ENCODE data around the gene TAF4. TPM values are rescaled to one million over a fixed set of nuclear protein-coding genes. Genes with fewer than 3 reads are reported as not detected.

Gene TAF4
- total RNA-seq, 1 experiment from 2014 or later, result 64.3 TPM

DNA sequence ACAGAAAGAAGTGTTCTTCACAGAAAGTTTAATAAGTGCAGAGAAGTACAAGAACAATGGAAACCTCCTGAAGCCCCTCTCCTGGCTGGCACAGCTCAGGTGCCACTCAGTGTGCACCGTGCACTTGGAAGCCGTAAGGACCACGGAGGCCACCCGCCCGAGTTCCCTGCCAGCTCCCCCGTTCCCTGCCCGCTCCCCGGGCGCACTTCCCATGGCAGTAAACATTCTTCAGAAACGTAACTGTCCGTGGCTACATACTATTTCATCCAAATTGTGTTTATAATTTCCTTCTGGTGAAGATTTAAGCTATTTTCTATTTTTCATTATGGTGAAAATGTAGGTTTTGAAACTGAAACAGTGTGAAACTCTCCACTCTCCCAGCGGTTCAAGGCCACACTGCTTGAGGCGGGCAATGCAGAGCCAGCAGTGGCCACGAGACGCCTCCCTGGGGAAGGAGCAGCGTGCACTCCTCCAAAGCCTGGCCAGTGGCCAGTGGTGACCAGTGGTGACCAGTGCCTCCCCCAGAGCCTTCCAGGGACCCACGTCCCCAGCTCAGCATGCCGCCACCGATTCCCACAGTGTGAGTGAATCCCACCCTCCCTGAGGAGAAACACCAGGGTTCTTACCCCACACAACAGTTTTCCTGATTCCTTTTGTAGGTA is 46.4 kb downstream of the TAF4 start:
- no peaks in the 10 kb centered on the region for H3K27me3 Mint-ChIP-seq (ENCODE audit: unreplicated experiment)
- H3K4me1 Mint-ChIP-seq (ENCODE audit: low read depth, unreplicated experiment), result peaks cover 24% of the 10 kb centered on the region
- H3K36me3 Mint-ChIP-seq (ENCODE audit: insufficient read depth, unreplicated experiment), result peaks cover 20% of the 10 kb centered on the region
- no peak overlapping the region for H3K4me3 Mint-ChIP-seq (ENCODE audit: low read depth, unreplicated experiment)
- TF ChIP-seq, protein P1, sequence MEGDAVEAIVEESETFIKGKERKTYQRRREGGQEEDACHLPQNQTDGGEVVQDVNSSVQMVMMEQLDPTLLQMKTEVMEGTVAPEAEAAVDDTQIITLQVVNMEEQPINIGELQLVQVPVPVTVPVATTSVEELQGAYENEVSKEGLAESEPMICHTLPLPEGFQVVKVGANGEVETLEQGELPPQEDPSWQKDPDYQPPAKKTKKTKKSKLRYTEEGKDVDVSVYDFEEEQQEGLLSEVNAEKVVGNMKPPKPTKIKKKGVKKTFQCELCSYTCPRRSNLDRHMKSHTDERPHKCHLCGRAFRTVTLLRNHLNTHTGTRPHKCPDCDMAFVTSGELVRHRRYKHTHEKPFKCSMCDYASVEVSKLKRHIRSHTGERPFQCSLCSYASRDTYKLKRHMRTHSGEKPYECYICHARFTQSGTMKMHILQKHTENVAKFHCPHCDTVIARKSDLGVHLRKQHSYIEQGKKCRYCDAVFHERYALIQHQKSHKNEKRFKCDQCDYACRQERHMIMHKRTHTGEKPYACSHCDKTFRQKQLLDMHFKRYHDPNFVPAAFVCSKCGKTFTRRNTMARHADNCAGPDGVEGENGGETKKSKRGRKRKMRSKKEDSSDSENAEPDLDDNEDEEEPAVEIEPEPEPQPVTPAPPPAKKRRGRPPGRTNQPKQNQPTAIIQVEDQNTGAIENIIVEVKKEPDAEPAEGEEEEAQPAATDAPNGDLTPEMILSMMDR (IDR thresholded peaks at IDR 0.05; ENCODE audit: unreplicated experiment), result no peak
- intact Hi-C loops (cut with micrococcal nuclease; ENCODE audit: unreplicated experiment), result no loop called here
- CTCF ChIA-PET, result no interaction called here
- H3K9me3 Mint-ChIP-seq (ENCODE audit: low read depth, unreplicated experiment), result no peaks in the 10 kb centered on the region
- DNase-seq, result no peak
- H3K27ac Mint-ChIP-seq (ENCODE audit: unreplicated experiment), result no peak overlapping the region
- BruUV-seq (replicated peaks), result no TSS peak

DNA sequence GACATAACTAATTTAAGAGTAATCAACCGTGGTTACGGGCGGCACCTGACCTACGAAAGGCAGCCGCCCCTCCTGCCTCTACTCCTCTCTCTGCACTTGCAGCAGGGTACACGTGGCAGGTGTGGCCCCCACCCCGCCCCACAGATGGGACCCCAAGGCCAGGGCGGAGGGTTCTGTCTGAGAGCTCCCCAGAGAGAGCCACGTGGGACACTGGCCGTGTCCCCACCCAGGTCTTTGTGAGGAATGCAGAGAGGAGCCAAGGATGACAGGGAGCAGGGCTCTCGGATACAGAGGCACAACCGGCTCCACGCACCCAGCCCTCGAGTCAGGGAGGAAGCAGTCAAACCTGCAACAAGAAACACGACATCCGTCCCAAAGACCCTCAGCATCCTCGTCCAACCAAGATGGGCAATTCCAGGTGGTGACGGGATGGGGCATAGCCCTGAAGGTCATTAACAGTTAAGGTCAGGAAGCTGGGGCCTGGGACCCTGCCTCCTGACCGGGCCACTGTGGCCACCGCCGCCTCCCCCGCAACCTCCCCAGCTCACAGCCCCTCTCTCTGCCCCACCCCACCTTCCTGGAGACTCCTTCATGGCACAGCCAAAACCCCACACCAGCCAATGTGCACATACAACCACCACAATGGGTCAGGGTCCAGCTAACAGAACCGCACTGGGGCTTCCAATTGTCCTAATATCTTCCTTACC is 47.1 kb downstream of the TAF4 start:
- intact Hi-C loops (cut with micrococcal nuclease; ENCODE audit: unreplicated experiment), result no loop called here
- no peak for DNase-seq
- H3K36me3 Mint-ChIP-seq (ENCODE audit: insufficient read depth, unreplicated experiment), result peaks cover 25% of the 10 kb centered on the region
- TF ChIP-seq, protein P1 (IDR thresholded peaks at IDR 0.05; ENCODE audit: unreplicated experiment), result no peak
- CTCF ChIA-PET, result no interaction called here
- H3K9me3 Mint-ChIP-seq (ENCODE audit: low read depth, unreplicated experiment), result no peaks in the 10 kb centered on the region
- no TSS peak for BruUV-seq (replicated peaks)
- no peak overlapping the region for H3K27ac Mint-ChIP-seq (ENCODE audit: unreplicated experiment)
- H3K27me3 Mint-ChIP-seq (ENCODE audit: unreplicated experiment), result no peaks in the 10 kb centered on the region
- H3K4me3 Mint-ChIP-seq (ENCODE audit: low read depth, unreplicated experiment), result no peak overlapping the region
- H3K4me1 Mint-ChIP-seq (ENCODE audit: low read depth, unreplicated experiment), result peaks cover 24% of the 10 kb centered on the region

DNA sequence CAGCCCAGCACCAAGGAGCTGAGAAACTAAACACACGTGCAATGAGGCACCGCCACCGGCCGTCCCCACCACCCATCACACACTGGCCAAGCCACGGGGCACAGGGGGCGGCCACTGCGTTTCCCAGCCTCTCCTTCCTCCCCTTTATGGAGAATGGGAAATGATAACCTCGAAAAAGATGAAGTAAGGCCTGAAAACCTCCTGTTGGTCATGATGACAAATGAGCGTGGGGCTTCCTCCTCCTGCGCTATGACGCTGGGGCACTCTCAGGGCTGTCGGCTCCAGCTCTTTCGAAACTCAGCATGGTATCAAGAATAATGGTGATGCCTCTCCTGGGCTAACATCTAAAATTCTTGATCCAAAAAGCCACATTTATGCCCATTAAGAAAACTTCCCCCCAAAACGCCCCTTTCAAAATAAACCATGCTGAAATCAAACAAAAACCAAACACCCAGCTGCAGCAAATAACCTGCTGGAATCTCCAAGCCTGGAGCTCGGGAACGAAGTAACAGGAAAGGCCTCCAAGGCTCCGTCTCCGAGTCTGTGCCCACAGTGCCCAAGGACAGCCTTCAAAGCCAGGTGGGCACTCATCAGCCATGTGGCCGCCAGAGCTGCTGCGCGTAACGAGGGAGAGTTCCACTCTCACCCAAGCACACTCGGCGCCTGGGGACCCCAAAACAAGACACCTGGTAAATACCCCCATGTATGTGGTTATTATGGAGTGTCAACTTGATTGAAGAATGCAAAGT is 50.0 kb downstream of the TAF4 start:
- peaks cover 45% of the 10 kb centered on the region for H3K36me3 Mint-ChIP-seq (ENCODE audit: insufficient read depth, unreplicated experiment)
- no peak for DNase-seq
- no peaks in the 10 kb centered on the region for H3K27me3 Mint-ChIP-seq (ENCODE audit: unreplicated experiment)
- CTCF ChIA-PET, result no interaction called here
- no TSS peak for BruUV-seq (replicated peaks)
- H3K4me1 Mint-ChIP-seq (ENCODE audit: low read depth, unreplicated experiment), result peaks cover 28% of the 10 kb centered on the region
- no peaks in the 10 kb centered on the region for H3K9me3 Mint-ChIP-seq (ENCODE audit: low read depth, unreplicated experiment)
- intact Hi-C loops (cut with micrococcal nuclease; ENCODE audit: unreplicated experiment), result no loop called here
- TF ChIP-seq, protein P1 (IDR thresholded peaks at IDR 0.05; ENCODE audit: unreplicated experiment), result no peak
- no peak overlapping the region for H3K27ac Mint-ChIP-seq (ENCODE audit: unreplicated experiment)
- H3K4me3 Mint-ChIP-seq (ENCODE audit: low read depth, unreplicated experiment), result no peak overlapping the region

DNA sequence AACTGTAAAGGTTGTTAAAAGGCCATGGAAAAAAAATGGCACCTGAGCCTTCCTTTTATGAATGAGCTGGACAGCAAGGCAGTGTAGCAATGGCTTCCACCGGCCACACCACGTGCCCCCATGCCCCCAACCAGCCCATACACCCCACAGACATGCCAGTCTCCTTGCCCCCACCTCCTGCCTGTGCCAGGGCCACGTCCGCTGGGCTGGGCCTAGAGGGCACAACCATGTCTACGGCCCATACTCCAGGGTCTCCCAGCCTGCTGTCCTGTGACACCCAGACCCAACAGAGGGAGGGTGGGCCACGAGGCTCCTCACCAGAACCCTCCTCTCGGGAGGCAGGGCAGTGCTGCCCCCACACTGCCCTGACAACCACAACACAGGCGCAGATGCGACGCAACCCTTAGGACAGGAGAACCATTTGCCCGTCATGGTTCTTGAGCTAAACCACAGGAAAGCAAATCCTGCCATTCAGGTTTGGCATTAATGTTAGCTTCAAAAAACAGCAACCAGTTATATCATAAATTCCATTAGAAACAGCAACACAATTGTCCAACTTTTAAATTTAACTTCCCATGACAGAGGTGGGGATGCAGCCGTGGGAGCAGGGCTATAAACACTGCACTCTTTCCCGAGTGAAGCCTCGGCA is 50.7 kb downstream of the TAF4 start:
- Mint-ChIP-seq H3K9me3 (ENCODE audit: low read depth, unreplicated experiment) (no peaks in the 10 kb centered on the region), H3K36me3 (ENCODE audit: insufficient read depth, unreplicated experiment) (peaks cover 40% of the 10 kb centered on the region), H3K27ac (ENCODE audit: unreplicated experiment) (no peak overlapping the region), H3K4me3 (ENCODE audit: low read depth, unreplicated experiment) (no peak overlapping the region), H3K4me1 (ENCODE audit: low read depth, unreplicated experiment) (peaks cover 21% of the 10 kb centered on the region), H3K27me3 (ENCODE audit: unreplicated experiment) (no peaks in the 10 kb centered on the region)
- intact Hi-C loops (cut with micrococcal nuclease; ENCODE audit: unreplicated experiment), result loop anchor here (5.0 kb wide), 1 partner anchor 107 kb away; the partner anchor contains the start of gene LSM14B
- no TSS peak for BruUV-seq (replicated peaks)
- TF ChIP-seq, protein P1 (IDR thresholded peaks at IDR 0.05; ENCODE audit: unreplicated experiment), result no peak
- CTCF ChIA-PET, result no interaction called here
- no peak for DNase-seq
